ENCODE measurements around the gene TRAPPC2L. TPM values are rescaled to one million over a fixed set of nuclear protein-coding genes. Genes with fewer than 3 reads are reported as not detected.

TRAPPC2L gene
- polyA plus RNA-seq, 3 donors, result 38.8 to 89.3 (median 82.4) TPM

DNA sequence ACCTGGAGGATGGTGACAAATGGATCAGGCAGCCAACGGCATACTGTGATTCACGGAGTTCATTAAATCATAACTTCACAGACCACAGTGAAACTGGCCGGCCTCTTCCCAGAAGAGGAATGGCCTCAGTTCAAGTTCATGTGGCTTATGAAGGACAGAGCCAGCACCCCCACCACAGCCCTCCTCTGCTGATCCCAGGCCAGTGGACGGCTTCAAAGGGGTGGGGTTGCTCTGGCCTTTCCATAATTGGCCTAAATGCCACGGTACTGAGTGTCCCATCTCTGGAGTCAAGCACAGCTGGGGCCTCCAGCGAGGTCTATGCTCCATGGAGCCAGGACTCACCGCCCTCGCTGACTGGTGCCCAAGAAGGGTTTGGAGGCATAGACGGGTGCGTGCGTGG lies 21.5 kb upstream of the TRAPPC2L start:
- peaks cover 8% of the 10 kb centered on the region for H3K4me1 Mint-ChIP-seq
- no peak overlapping the region for H3K4me3 Mint-ChIP-seq

GRCh38 chr16:88835818-88836217 lies 21.1 kb upstream of the TRAPPC2L start:
- H3K9me3 ChIP-seq (replicated peaks in 1 of 2; ENCODE audit: control insufficient read depth in 1 of 2, insufficient read depth in 1 of 2, low read length in 2 of 2), result no peaks in the 10 kb centered on the region
- 98% methylated on average over 28 of the region's 33 CpGs for WGBS (ENCODE audit: insufficient coverage)
- peak overlapping the region in 1 of 7 donors; percentile 19 for H3K27ac Mint-ChIP-seq
- H3K36me3 Mint-ChIP-seq, result peaks cover 35 to 50% of the 10 kb centered on the region in 2 donors
- intact Hi-C loops (cut with micrococcal nuclease), result no loop called here
- H3K9me3 Mint-ChIP-seq, result no peaks in the 10 kb centered on the region
- H3K9ac ChIP-seq (ENCODE audit: insufficient read depth, low read length, poor library complexity, severe bottlenecking), result no peak overlapping the region
- H3K79me2 ChIP-seq (ENCODE audit: insufficient read depth, low read length), result no peaks in the 10 kb centered on the region
- H3K4me1 ChIP-seq (ENCODE audit: control insufficient read depth in 1 of 2, insufficient read depth in 2 of 2, low read length in 2 of 2), result peaks cover 16% of the 10 kb centered on the region in 2 donors
- no peak overlapping the region for H3K27ac ChIP-seq (ENCODE audit: low read depth in 1 of 2, low read length in 2 of 2)
- no peaks in the 10 kb centered on the region for H3K27me3 ChIP-seq (ENCODE audit: control insufficient read depth in 2 of 2, insufficient read depth in 2 of 2, low read length in 2 of 2)
- peaks cover 44 to 49% of the 10 kb centered on the region in 2 donors for H3K36me3 ChIP-seq (replicated peaks in 1 of 2; ENCODE audit: control insufficient read depth in 1 of 2, insufficient read depth in 2 of 2, low read length in 2 of 2)
- no peak overlapping the region for H3K4me3 ChIP-seq (replicated peaks in 1 of 3; ENCODE audit: low read depth in 2 of 3, low read length in 3 of 3)
- no peak for DNase-seq
- H3K4me2 ChIP-seq (replicated peaks; ENCODE audit: extremely low read depth, low read length, poor library complexity, severe bottlenecking), result no peak overlapping the region
- H3K4me1 Mint-ChIP-seq, result peaks cover 12% of the 10 kb centered on the region
- peaks cover 21% of the 10 kb centered on the region for H4K20me1 ChIP-seq (ENCODE audit: insufficient read depth, low read length)
- peaks cover 0 to 2% (median 0%) of the 10 kb centered on the region in 3 donors for H3K27me3 Mint-ChIP-seq (ENCODE audit: low read depth in 3 of 3)
- no peak overlapping the region for H3K4me3 Mint-ChIP-seq
- TF ChIP-seq, protein P1, sequence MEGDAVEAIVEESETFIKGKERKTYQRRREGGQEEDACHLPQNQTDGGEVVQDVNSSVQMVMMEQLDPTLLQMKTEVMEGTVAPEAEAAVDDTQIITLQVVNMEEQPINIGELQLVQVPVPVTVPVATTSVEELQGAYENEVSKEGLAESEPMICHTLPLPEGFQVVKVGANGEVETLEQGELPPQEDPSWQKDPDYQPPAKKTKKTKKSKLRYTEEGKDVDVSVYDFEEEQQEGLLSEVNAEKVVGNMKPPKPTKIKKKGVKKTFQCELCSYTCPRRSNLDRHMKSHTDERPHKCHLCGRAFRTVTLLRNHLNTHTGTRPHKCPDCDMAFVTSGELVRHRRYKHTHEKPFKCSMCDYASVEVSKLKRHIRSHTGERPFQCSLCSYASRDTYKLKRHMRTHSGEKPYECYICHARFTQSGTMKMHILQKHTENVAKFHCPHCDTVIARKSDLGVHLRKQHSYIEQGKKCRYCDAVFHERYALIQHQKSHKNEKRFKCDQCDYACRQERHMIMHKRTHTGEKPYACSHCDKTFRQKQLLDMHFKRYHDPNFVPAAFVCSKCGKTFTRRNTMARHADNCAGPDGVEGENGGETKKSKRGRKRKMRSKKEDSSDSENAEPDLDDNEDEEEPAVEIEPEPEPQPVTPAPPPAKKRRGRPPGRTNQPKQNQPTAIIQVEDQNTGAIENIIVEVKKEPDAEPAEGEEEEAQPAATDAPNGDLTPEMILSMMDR (IDR thresholded peaks at IDR 0.05), result no peak
- H2AFZ ChIP-seq (ENCODE audit: insufficient read depth, low read depth, low read length, poor library complexity, severe bottlenecking), result no peak overlapping the region

More for the DNA sequence above, 21.5 kb upstream of the TRAPPC2L start:
- H3K9me3 Mint-ChIP-seq, result no peaks in the 10 kb centered on the region
- Histone ChIP-seq H3K27ac (ENCODE audit: low read depth in 1 of 2, low read length in 2 of 2) (no peak overlapping the region), H2AFZ (ENCODE audit: insufficient read depth, low read depth, low read length, poor library complexity, severe bottlenecking) (no peak overlapping the region), H3K27me3 (ENCODE audit: control insufficient read depth in 2 of 2, insufficient read depth in 2 of 2, low read length in 2 of 2) (no peaks in the 10 kb centered on the region), H3K79me2 (ENCODE audit: insufficient read depth, low read length) (no peaks in the 10 kb centered on the region), H3K4me2 (replicated peaks; ENCODE audit: extremely low read depth, low read length, poor library complexity, severe bottlenecking) (no peak overlapping the region), H3K9me3 (replicated peaks in 1 of 2; ENCODE audit: control insufficient read depth in 1 of 2, insufficient read depth in 1 of 2, low read length in 2 of 2) (no peaks in the 10 kb centered on the region), H3K9ac (ENCODE audit: insufficient read depth, low read length, poor library complexity, severe bottlenecking) (no peak overlapping the region), H3K4me1 (ENCODE audit: control insufficient read depth in 1 of 2, insufficient read depth in 2 of 2, low read length in 2 of 2) (peaks cover 11 to 12% of the 10 kb centered on the region in 2 donors), H4K20me1 (ENCODE audit: insufficient read depth, low read length) (peaks cover 17% of the 10 kb centered on the region), H3K36me3 (replicated peaks in 1 of 2; ENCODE audit: control insufficient read depth in 1 of 2, insufficient read depth in 2 of 2, low read length in 2 of 2) (peaks cover 44 to 49% of the 10 kb centered on the region in 2 donors), H3K4me3 (replicated peaks in 1 of 3; ENCODE audit: low read depth in 2 of 3, low read length in 3 of 3) (no peak overlapping the region)
- WGBS (ENCODE audit: insufficient coverage), result 98% methylated on average over 8 of the region's 11 CpGs
- intact Hi-C loops (cut with micrococcal nuclease), result no loop called here
- peak overlapping the region in 2 of 7 donors; percentile 19 to 72 for H3K27ac Mint-ChIP-seq
- TF ChIP-seq, protein P1 (IDR thresholded peaks at IDR 0.05), result no peak
- no peak for DNase-seq
- no peaks in the 10 kb centered on the region for H3K27me3 Mint-ChIP-seq (ENCODE audit: low read depth in 3 of 3)
- H3K36me3 Mint-ChIP-seq, result peaks cover 34 to 50% of the 10 kb centered on the region in 2 donors
